ENCODE measurements around the gene PIWIL1. TPM values are rescaled to one million over a fixed set of nuclear protein-coding genes. Genes with fewer than 3 reads are reported as not detected.

PIWIL1 gene
- total RNA-seq: not detected

DNA sequence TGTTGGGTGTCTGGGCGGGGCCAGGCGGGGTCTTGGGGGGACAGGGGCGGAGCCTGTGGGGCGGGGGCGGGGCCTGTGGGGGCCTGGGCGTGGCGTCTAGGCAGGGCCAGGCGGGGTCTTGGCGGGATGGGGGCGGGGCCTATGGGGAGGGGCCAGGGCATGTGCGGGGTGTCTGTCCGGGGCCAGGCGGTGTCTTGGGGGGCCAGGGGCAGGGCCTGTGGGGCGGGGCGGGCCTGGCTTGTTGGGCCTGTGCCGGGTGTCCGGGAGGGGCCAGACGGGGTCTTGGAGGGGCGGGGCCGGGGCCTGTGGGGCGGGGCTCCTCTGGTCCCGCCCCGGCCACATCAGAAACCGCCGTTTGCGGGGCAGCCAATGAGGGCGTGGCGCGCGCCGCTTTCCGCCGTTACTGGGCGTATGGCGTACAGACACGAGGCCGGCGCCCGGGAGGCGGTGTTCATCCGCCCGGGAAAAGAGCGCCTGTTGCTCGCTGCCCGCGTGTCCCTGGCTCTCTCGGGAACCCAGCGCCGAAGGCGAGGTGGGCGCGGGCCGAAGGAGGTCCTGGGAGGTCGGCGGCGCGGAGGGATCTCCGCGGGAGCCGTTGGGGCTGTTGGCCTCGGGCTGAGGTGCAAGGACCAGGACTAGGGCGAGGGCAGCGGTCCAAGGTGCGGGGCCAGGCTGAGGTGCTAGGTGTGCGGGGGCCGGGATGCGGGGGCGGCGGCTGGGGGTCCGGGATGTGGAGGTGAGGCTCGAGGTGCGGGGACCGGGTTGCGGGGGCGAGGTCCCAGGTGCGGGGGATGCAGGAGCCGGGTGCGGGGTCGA, at the start of gene PIWIL1:
PIWIL1 (plus strand) TSS at position 400 of the 816 bp plus-strand sequence. CDS start 4,705 bp downstream, outside the sequence.
- TF ChIP-seq, protein P1, sequence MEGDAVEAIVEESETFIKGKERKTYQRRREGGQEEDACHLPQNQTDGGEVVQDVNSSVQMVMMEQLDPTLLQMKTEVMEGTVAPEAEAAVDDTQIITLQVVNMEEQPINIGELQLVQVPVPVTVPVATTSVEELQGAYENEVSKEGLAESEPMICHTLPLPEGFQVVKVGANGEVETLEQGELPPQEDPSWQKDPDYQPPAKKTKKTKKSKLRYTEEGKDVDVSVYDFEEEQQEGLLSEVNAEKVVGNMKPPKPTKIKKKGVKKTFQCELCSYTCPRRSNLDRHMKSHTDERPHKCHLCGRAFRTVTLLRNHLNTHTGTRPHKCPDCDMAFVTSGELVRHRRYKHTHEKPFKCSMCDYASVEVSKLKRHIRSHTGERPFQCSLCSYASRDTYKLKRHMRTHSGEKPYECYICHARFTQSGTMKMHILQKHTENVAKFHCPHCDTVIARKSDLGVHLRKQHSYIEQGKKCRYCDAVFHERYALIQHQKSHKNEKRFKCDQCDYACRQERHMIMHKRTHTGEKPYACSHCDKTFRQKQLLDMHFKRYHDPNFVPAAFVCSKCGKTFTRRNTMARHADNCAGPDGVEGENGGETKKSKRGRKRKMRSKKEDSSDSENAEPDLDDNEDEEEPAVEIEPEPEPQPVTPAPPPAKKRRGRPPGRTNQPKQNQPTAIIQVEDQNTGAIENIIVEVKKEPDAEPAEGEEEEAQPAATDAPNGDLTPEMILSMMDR (IDR thresholded peaks at IDR 0.05; ENCODE audit: low read depth): no peak

DNA sequence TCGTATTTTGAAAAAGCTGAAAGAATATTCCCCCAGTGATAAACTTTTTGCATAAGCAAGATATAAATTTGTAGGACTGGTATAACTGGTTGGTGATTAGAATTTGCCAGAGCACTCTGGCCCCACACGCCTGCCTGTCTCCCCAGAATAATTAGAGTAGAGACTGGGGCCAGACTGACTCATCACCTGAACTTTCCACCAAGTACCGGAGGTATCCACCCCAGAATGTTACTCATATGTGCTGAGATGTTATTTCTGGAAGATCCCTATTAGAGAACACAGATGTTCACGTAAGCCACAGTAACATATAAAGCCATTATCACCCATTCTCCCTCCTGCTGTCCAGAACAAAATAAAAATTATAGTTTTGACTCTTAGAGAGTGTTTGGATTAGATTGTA, 49.5 kb upstream of the PIWIL1 start:
- TF ChIP-seq, protein P1 (IDR thresholded peaks at IDR 0.05; ENCODE audit: low read depth): no peak

DNA sequence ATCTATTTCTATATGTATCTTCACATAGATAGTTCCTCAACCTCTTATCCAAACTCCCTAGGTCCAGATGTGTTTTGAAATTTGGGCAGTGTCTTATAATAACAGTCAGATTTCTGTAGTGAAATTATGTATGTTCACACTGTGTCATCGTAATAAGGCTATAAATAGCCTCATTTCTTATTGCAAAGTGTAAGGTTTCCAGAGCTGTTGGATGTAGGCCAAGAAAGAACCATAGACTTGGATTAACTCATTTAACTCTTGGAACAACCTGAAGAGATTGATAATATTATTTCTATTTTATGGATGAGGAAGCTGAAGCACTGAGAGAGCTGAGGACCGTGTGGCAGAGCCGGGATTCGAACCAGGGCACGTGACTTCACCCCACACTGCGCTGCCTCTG, 49.0 kb upstream of the PIWIL1 start:
- TF ChIP-seq, protein P1 (IDR thresholded peaks at IDR 0.05; ENCODE audit: low read depth): no peak

DNA sequence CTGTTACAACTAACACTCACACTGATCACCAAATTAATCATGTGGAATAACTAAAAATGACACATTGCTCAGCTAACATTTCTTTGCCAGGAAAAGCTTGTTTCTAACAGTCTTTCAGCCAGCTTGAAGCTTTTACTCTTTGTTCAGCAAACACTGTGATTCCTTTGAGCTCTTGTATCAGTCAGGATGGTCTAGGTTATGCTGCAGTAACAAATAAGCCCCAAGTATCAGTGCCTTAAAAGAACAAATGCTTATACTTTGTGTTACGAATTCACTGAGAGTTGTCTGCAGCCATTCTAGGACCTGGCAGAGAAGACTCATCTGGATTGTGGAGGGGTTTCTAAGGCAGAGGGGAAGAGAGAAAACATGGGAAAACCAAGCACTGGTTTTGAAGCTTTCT, 47.6 kb upstream of the PIWIL1 start:
- TF ChIP-seq, protein P1 (IDR thresholded peaks at IDR 0.05; ENCODE audit: low read depth): no peak

DNA sequence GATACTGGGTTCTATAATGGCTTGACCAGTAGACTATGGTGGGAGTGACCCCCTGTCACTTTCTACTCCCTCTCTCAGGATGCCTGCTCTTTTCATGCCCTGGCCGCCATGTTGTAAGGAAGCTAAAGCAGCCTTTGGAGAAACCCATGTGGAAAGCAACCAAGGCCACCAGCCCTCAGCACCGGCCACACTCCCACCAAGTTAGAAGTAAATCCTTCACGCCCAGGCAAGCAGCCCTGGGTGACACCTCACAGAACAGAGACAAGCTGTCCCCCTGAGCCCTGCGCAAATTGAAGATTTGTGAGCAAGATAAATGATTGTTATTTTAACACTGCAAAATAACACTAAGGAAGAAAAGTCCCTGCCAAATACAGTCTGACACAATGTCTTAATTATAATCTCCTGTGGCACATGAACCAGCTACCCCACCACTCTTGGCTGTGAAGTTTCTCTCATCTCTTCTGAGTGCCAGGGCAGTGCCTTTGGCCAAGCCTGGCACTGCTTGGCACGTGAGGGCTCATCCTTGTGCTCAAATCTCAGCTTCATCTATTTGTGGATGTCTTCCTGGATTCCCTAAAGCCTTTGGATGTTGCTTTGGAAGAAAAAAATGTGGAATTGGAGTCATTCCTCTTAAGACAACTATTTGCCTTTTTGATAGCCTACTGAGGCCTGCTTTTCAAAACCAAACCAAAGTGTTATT, 39.2 kb upstream of the PIWIL1 start:
- TF ChIP-seq, protein P1 (IDR thresholded peaks at IDR 0.05; ENCODE audit: low read depth): no peak

DNA sequence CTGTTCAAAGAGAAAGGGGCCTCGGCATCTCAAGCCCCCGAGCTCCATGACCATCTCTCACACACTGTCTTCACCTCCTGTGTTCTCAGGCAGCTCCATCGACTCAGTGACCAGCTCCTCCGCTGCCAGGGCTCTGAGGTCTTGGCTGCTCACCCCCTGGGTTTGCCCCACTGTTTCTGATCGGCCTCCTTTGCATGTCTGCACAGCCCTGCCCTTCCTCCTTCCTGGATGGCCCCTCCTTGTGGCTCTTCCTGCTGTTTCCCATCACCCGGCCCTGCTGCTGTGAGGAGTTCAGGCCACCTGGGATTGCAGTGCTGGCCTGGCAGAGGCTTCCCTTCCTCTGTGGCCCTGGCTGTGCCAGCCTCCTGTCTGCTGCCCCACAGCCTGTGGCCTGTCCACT, 38.1 kb upstream of the PIWIL1 start:
- TF ChIP-seq, protein P1 (IDR thresholded peaks at IDR 0.05; ENCODE audit: low read depth): no peak

DNA sequence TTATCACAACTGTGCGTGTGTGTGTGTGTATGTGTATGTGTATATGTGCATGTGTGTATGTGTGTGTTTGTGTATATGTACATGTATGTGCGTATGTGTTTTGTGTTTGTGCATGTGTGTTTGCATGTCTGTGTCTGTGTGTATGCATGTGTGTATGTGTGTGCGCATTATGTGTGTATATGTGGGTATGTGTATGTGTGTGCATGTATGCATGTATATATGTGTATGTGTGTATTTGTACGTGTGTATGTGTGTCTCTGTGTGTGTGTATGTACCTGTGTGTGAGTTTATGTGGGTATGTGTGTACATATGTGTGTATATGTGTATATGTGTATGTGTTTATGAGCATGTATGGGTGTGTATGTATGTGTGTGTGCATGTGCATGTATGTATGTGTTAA, 37.6 kb upstream of the PIWIL1 start:
- TF ChIP-seq, protein P1 (IDR thresholded peaks at IDR 0.05; ENCODE audit: low read depth): no peak
